Measurements from ENCODE around the gene GPLD1. TPM values are rescaled to one million over a fixed set of nuclear protein-coding genes. Genes with fewer than 3 reads are reported as not detected.

The GPLD1 gene
- total and polyA plus RNA-seq, 9 of the 15 experiments (the other 6 are each of a cell fraction or from before 2014, with no cell fraction given) = 0.11 to 1.3 (median 0.82) TPM

DNA sequence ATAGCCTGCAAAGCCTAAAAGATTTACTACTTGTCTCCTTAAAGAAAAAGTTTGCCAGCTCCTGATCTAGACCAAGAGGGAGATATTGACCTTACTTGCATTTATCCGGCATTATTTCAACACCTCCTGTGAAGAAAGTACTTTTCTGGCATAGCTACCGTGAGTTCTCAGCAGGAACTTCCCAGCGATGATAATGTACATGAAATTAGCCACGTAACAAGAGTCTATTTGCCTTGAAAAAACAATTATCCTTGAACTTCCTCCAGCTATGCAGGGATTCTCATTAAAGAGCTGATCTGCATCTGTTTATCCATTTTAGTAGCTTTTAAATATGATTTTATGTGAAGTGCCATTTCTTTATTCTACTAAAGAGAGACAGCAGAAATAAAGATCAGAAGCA lies 47.1 kb upstream of the GPLD1 start:
- ChIA-PET POLR2A (interaction anchor here (1.7 kb wide), 1 partner anchor 13 kb away, joined by 7 read pairs; no protein-coding TSS in a partner anchor), CTCF (ENCODE audit: low intra/inter-chr PET ratio) (no interaction called here)
- Histone ChIP-seq H4K20me1 (replicated peaks; ENCODE audit: control insufficient read depth, insufficient read depth, low read length) (no peaks in the 10 kb centered on the region), H3K79me2 (ENCODE audit: control insufficient read depth, insufficient read depth, low read length) (no peaks in the 10 kb centered on the region), H3K27me3 (ENCODE audit: control insufficient read depth in 2 of 2, insufficient read depth in 2 of 2, low read length in 2 of 2) (no peaks in the 10 kb centered on the region), H3K4me2 (ENCODE audit: insufficient read depth, low read length) (no peak overlapping the region), H3K4me3 (no peak overlapping the region), H3K27ac (ENCODE audit: extremely low read depth, low read depth, low read length) (no peak overlapping the region), H3K9me1 (ENCODE audit: control insufficient read depth, insufficient read depth, low read length) (no peaks in the 10 kb centered on the region), H2AFZ (ENCODE audit: low read depth, low read length) (no peak overlapping the region), H3K4me1 (replicated peaks in 1 of 2; ENCODE audit: control insufficient read depth in 2 of 2, insufficient read depth in 2 of 2, low read length in 2 of 2) (no peaks in the 10 kb centered on the region), H3K9me3 (replicated peaks; ENCODE audit: control insufficient read depth, insufficient read depth, low read depth, low read length) (no peaks in the 10 kb centered on the region), H3K9ac (ENCODE audit: insufficient read depth in 1 of 2, low read depth in 2 of 2, low read length in 2 of 2) (no peak overlapping the region), H3K36me3 (ENCODE audit: control insufficient read depth, insufficient read depth, low read length) (peaks cover 4% of the 10 kb centered on the region; the same call in 2 of the 3 replicates)
- intact Hi-C loops (cut with micrococcal nuclease) = no loop called here
- in situ Hi-C loops (cut with MboI) = no loop called here
- DNase-seq (ENCODE audit: extremely low read depth in 1 of 4, low spot score in 3 of 4) = no peak
- BruUV-seq (replicated peaks) = TSS peak; percentile 36
- no peak for FAIRE-seq
- 44% methylated on average over 4 of the region's 4 CpGs for WGBS (ENCODE audit: insufficient coverage, low coverage, missing lambda C conversion rate)
- no peak for ATAC-seq
- TF ChIP-seq, protein P1, sequence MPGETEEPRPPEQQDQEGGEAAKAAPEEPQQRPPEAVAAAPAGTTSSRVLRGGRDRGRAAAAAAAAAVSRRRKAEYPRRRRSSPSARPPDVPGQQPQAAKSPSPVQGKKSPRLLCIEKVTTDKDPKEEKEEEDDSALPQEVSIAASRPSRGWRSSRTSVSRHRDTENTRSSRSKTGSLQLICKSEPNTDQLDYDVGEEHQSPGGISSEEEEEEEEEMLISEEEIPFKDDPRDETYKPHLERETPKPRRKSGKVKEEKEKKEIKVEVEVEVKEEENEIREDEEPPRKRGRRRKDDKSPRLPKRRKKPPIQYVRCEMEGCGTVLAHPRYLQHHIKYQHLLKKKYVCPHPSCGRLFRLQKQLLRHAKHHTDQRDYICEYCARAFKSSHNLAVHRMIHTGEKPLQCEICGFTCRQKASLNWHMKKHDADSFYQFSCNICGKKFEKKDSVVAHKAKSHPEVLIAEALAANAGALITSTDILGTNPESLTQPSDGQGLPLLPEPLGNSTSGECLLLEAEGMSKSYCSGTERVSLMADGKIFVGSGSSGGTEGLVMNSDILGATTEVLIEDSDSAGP (CRISPR knock-in tag; IDR thresholded peaks at IDR 0.05) = no peak
- no peak for TF ChIP-seq EP300 (IDR thresholded peaks at IDR 0.05; ENCODE audit: low read length)
- TF ChIP-seq ZNF589 (CRISPR knock-in tag; IDR thresholded peaks at IDR 0.05; ENCODE audit: low read depth) = no peak
- TF ChIP-seq RNF2 (IDR thresholded peaks at IDR 0.05) = no peak
- TF ChIP-seq GTF2F1 (IDR thresholded peaks at IDR 0.05; ENCODE audit: low read depth, low read length) = no peak
- TF ChIP-seq, protein P2, sequence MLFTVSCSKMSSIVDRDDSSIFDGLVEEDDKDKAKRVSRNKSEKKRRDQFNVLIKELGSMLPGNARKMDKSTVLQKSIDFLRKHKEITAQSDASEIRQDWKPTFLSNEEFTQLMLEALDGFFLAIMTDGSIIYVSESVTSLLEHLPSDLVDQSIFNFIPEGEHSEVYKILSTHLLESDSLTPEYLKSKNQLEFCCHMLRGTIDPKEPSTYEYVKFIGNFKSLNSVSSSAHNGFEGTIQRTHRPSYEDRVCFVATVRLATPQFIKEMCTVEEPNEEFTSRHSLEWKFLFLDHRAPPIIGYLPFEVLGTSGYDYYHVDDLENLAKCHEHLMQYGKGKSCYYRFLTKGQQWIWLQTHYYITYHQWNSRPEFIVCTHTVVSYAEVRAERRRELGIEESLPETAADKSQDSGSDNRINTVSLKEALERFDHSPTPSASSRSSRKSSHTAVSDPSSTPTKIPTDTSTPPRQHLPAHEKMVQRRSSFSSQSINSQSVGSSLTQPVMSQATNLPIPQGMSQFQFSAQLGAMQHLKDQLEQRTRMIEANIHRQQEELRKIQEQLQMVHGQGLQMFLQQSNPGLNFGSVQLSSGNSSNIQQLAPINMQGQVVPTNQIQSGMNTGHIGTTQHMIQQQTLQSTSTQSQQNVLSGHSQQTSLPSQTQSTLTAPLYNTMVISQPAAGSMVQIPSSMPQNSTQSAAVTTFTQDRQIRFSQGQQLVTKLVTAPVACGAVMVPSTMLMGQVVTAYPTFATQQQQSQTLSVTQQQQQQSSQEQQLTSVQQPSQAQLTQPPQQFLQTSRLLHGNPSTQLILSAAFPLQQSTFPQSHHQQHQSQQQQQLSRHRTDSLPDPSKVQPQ (CRISPR knock-in tag; IDR thresholded peaks at IDR 0.05; ENCODE audit: borderline replicate concordance) = no peak
- TF ChIP-seq, protein P3, sequence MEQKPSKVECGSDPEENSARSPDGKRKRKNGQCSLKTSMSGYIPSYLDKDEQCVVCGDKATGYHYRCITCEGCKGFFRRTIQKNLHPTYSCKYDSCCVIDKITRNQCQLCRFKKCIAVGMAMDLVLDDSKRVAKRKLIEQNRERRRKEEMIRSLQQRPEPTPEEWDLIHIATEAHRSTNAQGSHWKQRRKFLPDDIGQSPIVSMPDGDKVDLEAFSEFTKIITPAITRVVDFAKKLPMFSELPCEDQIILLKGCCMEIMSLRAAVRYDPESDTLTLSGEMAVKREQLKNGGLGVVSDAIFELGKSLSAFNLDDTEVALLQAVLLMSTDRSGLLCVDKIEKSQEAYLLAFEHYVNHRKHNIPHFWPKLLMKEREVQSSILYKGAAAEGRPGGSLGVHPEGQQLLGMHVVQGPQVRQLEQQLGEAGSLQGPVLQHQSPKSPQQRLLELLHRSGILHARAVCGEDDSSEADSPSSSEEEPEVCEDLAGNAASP (IDR thresholded peaks at IDR 0.05) = no peak
- TF ChIP-seq, protein P4, sequence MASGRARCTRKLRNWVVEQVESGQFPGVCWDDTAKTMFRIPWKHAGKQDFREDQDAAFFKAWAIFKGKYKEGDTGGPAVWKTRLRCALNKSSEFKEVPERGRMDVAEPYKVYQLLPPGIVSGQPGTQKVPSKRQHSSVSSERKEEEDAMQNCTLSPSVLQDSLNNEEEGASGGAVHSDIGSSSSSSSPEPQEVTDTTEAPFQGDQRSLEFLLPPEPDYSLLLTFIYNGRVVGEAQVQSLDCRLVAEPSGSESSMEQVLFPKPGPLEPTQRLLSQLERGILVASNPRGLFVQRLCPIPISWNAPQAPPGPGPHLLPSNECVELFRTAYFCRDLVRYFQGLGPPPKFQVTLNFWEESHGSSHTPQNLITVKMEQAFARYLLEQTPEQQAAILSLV (tag; IDR thresholded peaks at IDR 0.05) = no peak
- no peak for TF ChIP-seq CHD4 (IDR thresholded peaks at IDR 0.05; ENCODE audit: insufficient read depth, insufficient replicate concordance, low read depth, low read length, poor library complexity, severe bottlenecking)
- no peak for TF ChIP-seq L3MBTL2 (IDR thresholded peaks at IDR 0.05)
- no peak for TF ChIP-seq FUS (optimal IDR thresholded peaks at IDR 0.05; ENCODE audit: low read depth, low read length)
- TF ChIP-seq, protein P5, sequence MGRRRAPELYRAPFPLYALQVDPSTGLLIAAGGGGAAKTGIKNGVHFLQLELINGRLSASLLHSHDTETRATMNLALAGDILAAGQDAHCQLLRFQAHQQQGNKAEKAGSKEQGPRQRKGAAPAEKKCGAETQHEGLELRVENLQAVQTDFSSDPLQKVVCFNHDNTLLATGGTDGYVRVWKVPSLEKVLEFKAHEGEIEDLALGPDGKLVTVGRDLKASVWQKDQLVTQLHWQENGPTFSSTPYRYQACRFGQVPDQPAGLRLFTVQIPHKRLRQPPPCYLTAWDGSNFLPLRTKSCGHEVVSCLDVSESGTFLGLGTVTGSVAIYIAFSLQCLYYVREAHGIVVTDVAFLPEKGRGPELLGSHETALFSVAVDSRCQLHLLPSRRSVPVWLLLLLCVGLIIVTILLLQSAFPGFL (CRISPR knock-in tag; IDR thresholded peaks at IDR 0.05) = no peak
- no peak for TF ChIP-seq KAT7 (CRISPR knock-in tag; IDR thresholded peaks at IDR 0.05; ENCODE audit: borderline replicate concordance)
- TF ChIP-seq SP1 (CRISPR knock-in tag; IDR thresholded peaks at IDR 0.05) = no peak
- TF ChIP-seq ZNF347 (CRISPR knock-in tag; IDR thresholded peaks at IDR 0.05; ENCODE audit: low read depth) = no peak
- no peak for TF ChIP-seq PHB (CRISPR knock-in tag; IDR thresholded peaks at IDR 0.05)
